Measurements from ENCODE around the gene MSH3.

MSH3 gene

GRCh38 chr5:80654391-80655230 is at the start of gene MSH3, which contains the start of gene DHFR:
TSS of gene MSH3 (plus strand) at chr5:80654652. CDS start at chr5:80654728, 76 bp downstream.
TSS of gene DHFR (minus strand) at chr5:80654983. CDS start at chr5:80654489, 494 bp downstream.
- DNase-seq (ENCODE audit: low spot score) = peak; percentile 88

GRCh38 chr5:80607343-80607742 is 47.1 kb upstream of the MSH3 start:
- DNase-seq (ENCODE audit: low spot score) = no peak

- no peak for DNase-seq (ENCODE audit: low spot score)
These were observed 46.6 kb upstream of the MSH3 start for GRCh38 chr5:80607832-80608231.

DNA sequence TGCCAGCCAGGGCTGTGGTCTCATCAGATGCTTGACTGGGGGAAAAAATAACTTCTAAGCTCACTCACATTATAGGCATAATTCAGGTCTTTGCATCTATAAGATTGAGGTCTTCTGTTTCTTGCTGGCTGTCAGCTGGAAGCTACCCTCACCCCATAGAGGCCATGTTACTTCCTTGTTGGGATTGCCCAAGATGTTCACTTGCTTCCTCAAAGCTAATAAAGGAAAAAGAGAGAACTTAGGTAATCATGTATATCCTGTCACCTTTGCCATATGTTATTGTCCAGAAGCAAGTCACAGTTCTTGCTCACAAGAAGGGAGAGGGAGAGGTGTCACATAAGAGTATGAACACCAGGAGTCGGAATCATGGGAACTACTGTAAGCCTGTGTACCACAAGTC is 45.7 kb upstream of the MSH3 start:
- no peak for DNase-seq (ENCODE audit: low spot score)

DNA sequence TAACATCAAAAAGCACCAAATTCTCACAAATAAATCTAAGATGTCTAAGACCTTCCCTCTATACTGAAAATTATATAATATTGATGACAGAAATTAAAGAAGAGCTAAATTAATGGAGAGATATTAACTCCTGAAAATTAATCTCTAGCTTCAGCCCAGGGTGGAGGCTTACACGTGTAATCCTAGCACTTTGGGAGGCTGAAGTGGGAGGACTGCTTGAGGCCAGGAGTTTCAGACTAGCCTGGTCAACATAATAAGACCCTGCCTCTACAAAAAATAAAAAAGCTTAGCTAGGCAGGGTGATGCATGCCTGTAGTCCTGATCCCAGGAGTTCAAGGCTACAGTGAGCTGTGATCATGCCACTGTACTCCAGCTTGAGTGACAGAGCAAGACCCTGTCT is 44.8 kb upstream of the MSH3 start:
- no peak for DNase-seq (ENCODE audit: low spot score)

DNA sequence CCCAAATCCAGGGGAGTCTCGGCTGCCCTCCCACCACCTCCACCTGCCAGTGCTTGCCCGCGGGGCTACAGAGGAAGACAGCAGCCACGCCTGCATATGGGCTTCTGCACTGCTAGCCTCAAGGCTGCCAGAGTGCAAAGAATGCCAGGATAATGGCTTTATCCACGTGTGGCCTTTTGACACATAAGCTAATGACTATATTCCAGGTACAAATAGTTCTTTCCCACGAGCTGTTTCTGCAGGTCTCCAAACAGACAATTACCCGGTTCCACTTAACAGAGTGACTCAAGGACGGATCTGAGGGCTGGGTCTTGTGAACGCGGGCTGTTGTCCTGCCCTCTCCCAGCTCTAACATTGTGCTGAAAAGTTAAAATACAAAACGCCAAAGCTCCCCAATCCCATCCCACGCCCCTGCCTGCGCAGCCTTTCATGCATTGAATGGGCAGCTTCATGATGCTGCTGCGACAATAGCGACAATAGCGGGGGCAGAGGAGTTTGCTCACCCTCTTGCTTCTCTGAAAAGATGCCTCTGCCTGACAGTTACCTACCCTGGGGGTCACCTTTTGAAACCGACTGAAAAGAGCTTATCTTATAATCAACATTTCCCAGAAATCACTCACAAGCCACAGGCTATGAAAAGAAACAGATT is 39.1 kb upstream of the MSH3 start:
- peak; percentile 7 for DNase-seq (ENCODE audit: low spot score)

- no peak for DNase-seq (ENCODE audit: low spot score)
These were observed 36.0 kb upstream of the MSH3 start for GRCh38 chr5:80618438-80618837.

GRCh38 chr5:80619086-80619485 is 35.4 kb upstream of the MSH3 start:
- no peak for DNase-seq (ENCODE audit: low spot score)

DNA sequence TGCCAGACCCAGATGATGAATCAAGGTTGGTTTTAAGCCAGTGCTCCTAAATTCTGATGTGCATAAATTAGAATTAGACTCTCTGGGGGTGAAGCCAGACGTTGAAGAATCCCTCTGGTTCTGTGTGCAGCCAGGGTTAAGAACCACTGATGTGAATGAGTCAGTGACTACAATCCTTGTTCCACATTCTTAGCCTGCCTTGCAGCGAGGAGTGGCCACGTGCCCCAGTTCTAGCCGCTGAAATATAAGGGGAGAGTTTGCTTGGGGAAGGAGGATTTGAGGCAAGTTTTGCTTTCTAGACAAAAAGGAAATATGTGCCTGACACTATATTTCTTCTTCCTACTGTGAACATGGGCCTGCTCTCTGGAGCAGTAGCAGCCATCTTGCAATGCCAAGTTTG is 34.2 kb upstream of the MSH3 start:
- no peak for DNase-seq (ENCODE audit: low spot score)

GRCh38 chr5:80622756-80623155 is 31.7 kb upstream of the MSH3 start:
- no peak for DNase-seq (ENCODE audit: low spot score)

DNA sequence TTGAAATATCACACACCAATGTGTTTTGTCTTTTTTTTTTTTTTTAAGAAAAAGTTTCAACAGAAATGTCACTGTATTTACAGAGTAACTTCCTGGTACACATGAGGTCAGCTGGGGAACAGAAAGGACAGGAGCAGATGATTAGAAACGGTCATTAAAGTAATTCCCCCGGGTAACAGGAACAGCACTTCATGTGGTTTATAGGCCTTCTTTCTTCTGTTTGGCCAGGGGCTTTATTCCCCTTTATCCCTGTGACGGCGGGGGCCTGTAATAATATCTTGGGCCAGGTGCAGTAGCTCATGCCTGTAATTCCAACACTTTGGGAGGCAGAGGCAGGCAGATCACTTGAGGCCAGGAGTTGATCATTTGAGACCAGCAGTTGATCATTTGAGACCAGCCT is 30.5 kb upstream of the MSH3 start:
- no peak for DNase-seq (ENCODE audit: low spot score)

DNA sequence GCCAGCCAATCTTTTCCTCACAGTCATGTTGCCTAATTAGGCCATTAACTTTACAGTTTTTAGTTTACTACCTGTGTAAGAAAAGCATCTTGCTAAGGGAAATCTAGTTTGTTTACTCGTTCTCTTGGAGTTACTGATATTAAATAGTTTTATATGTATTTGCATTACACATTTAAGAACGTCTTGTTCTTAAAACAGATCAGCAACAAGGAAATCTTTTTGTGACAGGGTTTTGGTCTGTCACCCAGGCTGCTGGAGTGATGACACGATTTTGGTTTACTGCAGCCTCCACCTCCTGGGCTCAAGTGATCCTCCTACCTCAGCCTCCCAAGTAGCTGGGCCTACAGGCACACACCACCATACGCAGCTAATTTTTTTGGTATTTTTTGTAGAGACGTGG is 29.2 kb upstream of the MSH3 start:
- DNase-seq (ENCODE audit: low spot score) = no peak

DNA sequence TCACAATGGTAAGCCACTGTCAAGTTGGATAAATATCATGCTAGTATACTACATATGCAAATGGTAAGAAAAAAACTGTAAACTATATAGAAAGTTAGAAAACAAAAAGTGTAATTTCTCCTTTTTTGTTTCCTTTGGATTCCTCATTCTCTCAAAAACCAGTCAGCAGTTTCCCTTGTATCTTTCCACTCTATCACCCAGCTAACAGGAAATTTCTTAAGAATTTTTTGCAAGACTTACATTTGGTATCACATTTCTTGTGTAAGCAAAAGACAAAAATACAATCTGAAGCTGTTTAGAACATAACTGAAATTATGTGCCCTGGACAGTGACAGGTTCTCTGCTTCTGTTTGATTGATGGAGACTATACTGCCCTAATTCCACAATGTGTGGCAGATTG is 25.2 kb upstream of the MSH3 start:
- DNase-seq (ENCODE audit: low spot score) = no peak

DNA sequence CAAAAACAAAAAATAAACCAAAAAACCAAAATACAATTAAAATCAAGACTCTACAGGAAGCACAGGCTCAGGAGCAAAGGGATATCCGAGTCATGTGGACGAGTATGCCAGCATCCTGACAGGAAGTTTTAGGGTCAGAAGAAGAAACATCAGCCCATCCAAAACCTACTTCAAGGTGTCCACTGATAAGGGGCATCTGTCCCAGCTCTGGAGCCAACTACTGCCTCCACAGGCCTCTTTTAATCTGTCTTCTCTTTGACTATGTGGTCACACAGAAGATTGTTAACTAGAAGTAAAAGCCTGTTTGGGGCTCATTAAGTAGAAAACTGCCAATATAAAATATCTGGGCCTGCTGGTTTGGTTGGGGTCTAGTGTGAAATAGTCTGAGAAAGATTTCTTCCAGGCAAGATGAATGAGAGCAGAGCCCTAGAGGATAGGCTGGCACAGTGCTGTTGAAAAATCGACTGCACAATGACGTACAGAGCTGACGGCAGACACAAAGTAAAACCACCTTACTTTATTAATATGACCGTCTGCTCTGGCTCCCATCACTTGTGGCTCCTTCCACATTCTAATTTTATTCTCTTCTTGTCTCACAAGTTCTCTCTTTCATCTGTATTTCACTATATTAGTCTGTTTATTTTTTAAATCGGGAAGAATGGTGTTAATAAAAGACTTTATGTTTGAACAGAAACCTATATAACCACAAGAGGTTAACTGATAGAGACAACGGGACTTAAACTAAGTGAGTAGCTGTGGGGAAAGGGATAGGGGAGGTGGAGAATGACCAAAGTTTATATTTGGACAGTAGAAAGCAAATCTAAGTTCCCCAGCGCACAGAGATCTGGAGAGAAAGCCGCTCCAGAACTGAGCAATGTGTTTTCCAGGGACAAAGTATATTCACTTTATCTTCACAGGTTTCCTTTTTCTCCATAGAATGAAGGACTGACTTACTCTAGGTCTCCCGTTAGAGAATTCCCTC is 22.9 kb upstream of the MSH3 start:
- DNase-seq (ENCODE audit: low spot score) = no peak

DNA sequence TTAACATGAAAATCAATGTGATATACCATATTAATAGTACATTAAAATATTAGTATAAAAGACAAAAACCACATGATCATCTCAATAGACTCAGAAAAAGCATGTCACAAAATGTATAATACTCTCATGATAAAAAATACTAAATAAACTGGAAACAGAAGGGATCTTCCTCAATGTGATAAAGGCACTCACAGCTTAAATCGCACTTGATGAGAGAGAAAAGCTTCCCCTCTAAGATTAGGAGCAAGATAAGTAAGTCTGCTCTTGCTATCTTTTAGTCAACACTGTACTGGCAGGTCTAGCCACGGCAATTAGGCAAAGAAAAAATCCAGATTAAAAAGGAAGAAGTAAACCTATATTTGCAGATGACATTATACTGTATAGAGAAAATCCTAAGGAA is 21.8 kb upstream of the MSH3 start:
- DNase-seq (ENCODE audit: low spot score) = no peak

- DNase-seq (ENCODE audit: low spot score) = no peak
These were observed 20.3 kb upstream of the MSH3 start for GRCh38 chr5:80634193-80634592.

DNA sequence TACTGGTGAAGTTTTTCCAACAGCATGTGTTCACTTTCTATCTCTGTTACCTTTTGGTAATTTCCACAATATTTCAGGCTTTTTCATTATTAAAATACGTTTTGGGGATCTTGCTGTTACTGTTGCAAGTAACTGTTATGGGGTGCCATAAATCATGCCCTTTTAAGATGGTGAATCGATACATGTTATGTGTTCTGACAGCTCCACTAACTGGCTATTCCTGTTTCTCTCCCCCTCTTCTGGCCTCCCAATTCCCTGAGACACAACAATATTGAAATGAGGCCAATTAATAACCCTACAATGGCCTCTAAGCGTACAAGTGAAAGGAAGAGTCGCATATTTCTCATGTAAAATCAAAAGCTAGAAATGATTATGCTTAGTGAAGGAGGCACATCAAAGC is 13.1 kb upstream of the MSH3 start:
- no peak for DNase-seq (ENCODE audit: low spot score)

DNA sequence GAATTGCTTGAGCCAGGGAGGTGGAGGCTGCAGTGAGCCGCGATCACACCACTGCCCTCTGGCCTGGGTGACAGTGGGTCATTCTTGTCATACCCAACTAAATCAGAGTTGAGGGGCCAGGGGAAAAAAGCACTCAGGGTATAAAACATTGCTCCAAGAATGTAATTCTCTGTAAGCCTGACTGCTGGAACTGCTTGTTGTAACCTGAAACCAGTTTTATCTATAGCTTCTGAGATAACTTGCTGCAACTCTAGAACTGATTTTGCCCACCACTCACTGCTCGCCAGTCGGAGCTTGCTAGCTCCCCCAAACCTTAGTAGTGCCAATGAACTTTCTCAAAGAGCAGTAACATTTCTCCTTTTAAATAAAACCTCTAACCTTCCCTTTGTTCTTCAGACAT is 9.6 kb upstream of the MSH3 start:
- DNase-seq (ENCODE audit: low spot score) = no peak

GRCh38 chr5:80646926-80647325 is 7.5 kb upstream of the MSH3 start:
- no peak for DNase-seq (ENCODE audit: low spot score)

DNA sequence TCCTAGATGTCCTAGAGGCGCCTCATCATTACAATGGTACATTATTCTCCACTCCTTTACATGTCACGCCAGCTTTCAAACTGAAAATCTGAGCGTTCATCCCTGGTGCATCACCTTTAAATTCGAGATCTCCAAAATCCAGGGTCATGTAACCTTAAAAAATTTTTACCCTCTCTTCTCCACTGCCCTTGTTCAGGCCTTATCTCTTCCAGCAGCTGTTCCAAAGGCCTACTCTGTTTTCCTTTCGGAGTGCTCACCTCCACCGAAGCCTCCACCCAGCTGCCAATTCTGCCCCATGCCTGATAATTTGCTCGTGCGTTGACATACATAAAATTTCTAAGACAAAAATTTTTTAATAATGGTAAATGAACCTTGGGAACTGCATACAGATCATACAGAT is 950 bp upstream of the MSH3 start:
- DNase-seq (ENCODE audit: low spot score) = no peak

DNA sequence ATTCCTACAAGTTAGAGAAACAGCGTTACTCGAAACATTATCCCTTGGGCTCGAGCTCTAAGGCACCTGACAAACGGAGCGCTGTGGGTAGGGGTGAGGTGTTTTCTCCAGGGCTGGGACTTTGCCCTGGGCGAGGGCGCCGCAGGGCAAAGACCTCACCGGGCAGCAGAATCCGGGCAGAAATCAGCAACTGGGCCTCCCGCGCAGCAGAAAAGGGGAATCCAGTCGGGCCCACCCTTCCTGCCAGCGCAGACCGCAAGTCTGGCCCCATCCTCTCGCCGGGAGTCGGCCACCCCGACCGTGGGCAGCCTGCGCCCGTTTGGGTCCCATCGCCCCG is 430 bp upstream of the MSH3 start:
- no peak for DNase-seq (ENCODE audit: low spot score)

- DNase-seq (ENCODE audit: low spot score) = no peak
These were observed 851 bp downstream of the MSH3 start for GRCh38 chr5:80655231-80655774.
